ENCODE measurements around the gene NKX3-2.

NKX3-2 gene

DNA sequence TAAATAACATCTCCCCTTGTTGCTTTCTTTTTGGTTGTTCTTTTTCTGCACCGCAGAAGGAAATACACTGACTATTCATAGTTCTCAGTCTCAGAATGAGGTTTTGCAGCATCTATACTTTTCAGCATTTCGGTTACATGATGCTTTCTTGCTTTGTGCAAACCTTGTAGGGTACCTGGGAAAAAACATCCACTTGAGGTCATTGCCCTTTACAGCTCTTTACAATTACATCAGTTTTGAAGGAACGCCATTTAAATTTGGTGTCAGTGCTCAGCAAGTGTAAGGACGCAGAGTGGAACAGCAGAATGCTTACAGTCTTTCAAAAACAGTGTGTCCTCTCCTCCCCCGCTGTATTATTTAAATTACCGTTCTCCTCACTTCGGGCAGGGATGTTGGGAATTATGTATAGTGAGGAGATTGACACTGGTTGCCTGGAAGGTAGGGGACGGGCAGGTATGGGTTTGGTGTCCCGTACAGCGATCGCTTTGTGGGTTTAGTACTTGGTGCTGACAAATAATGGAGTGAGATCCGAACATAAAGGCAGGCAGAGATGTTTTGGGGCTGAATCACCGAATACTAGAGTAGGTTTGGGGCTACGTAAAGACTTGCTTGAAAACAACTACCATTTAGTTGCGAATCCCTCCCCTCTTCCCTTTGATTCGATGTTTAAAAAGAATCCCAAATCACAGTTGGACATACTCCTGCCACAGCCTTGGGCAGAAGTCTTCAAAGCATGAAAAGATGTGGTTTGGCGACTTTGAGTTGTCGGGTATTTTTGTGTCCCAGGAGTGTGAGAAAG, 2.0 kb upstream of the NKX3-2 start:
- in situ Hi-C loops (cut with MboI; ENCODE audit: low sequenced_read_pairs): no loop called here

DNA sequence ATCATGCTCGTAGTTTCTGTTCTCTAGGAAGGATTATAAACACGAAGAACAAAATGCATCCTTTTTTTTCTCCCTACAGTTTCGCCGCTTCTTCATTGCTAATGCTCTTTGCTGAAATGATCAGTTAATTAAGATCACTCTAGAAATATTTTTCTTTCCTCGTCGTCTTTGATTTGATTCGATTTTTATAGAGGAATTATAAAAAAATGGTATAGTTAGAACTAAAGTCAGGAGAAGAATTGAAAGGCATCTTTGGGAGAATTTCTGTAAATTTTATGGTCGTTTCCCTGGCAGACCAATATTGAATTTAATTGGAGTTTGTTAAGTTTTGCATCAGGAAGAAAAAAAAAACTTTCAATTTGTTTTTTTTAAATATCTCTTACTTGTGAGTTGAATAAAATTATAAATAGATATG, 1.1 kb upstream of the NKX3-2 start:
- in situ Hi-C loops (cut with MboI; ENCODE audit: low sequenced_read_pairs): no loop called here

DNA sequence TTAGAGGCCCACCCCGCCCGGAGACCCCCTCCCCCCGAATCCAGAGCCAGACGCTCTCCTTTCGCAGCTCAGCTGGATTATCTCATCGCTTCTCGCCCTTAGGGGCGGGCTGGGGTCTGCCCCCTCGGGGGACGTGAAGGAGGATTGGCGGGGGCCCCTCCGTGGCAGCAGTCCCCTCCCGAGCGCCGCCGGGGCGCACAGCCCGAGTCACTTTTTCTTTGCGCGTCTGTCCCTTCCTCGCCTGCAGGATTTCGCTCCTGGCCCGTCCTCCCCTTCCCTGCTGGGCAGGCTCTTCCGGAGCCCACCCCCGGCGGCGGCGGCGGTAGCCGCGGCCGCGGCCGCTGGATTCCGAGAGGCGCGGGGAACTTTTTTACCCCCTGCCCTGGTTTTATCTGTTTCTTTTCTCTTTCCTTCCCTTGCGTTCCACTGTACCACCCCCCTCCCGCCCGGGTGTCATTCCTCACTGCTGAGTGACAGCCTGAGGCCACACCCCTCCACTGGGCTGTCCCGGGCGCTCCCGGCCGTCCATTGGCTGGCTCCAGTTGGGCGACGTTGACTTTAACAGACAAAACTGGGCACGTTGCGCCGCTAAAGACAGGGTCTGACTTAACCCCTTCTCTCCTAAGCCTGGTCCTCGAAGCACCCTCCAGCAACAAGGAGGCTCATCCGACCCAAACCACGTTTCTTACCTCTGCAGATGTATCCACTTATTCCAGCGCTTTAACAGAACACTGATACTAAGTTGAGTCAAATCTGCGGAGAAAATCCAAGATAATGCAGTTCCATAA, 492 bp upstream of the NKX3-2 start:
- in situ Hi-C loops (cut with MboI; ENCODE audit: low sequenced_read_pairs): no loop called here

DNA sequence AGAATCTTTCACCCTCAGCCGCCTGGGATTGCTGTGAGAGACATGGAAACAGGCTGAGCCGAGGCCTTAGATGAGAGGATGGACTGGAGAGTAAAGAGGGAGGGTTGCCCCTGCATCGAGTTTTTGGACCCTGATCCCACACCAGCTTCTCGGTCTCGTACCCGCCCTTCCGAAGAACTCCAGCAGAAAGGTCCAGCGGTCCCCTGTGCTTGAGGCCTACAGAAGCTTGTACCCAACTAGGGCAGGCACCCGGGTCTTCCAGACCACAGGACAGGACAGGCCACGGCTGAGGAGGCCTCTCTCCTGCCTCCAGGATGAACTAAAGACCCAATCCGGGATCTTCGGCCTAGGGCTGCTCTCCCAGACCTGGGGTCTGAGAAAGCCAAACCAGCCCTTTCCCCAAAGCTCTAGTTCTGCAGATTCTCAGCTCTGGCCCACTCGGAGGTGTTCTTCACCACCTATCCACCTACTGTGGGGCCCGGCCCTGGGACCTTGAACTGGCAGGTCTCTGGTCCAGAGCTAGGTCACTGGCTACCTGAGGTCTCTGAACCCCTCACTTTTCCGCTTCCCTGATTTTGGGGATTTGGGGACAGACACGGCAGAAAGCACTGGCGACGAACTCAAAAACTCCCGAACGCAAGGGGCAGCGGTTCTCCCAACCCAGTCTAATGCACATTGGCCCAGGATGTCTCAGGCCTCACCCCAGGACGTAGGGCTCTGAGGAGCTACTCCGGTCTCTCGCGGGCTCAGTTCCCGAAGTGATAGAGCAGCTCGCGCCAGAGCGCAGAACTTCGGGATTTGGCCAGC, 1.1 kb downstream of the NKX3-2 start:
- in situ Hi-C loops (cut with MboI; ENCODE audit: low sequenced_read_pairs): no loop called here

DNA sequence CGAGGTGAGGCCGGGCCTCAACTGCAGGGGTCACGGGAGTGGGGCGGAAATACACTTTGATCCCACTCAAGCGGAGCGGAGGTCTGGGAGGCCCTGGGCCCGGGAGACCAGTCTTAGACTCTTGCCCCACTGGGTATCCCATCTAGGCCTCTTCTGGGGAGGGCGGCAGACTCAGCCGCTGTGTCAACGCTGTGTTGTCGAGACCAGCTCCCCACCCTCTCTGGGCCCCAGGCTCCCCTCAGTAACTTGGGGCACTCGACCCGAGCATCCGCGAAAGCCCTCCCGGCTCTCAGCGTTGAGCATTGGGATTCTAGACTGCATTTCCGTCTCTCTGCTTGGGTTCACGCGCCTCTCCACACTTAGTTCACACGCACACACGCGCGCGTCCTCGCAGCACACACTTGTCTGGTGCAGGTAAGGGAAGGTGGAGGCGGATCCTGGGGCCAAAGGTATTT, 1.7 kb downstream of the NKX3-2 start:
- in situ Hi-C loops (cut with MboI; ENCODE audit: low sequenced_read_pairs): no loop called here

DNA sequence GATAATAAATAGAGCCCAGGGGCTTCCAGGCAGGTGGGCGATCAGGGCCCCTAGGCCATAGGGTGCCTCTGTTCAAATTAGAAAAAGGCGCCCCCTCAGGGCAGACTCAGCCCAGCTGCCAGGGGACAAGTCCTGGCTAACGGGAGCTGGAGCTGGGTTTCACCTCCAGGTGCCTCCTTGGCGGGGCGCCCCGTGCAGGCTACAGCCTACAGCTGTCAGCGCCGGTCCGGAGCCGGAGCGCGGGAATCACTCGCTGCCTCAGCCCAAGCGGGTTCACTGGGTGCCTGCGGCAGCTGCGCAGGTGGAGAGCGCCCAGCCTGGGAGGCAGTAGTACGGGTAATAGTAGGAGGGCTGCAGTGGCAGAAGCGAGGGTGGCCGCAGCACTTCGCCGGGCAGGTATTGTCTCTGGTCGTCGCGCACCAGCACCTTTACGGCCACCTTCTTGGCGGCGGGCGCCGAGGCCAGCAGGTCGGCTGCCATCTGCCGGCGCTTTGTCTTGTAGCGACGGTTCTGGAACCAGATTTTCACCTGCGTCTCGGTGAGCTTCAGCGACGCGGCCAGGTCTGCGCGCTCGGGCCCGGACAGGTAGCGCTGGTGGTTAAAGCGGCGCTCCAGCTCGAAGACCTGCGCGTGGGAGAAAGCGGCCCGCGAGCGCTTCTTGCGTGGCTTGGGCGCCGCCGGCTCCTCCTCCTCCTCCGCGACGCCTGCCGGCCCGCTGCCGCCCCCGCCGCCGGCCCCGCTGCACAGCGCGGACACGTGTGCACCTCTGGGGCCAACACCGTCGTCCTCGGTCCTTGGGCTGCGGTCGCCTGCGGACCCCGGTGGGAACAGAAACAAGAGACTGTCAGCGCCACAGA, 2.4 kb downstream of the NKX3-2 start:
- in situ Hi-C loops (cut with MboI; ENCODE audit: low sequenced_read_pairs): no loop called here

DNA sequence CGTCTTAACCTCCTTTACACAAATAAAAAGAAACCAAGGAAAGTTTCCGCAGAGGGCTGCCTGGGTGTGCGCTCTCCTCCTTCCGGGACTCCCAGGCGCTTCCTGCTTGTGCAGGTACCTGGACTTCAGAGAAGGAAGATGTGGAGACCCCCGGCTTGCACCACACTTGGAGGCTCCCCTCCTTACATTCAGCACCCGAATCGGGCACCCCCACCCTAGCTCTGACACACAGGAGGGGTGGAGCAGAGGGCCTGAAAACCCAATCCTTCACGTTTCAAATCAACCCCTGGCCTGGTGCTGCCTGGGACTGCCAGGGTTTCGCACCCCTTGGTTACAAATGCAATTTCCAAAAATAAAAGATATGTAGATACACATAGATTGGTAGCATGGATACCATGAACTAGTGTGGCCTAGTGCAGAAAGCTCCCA, 3.1 kb downstream of the NKX3-2 start:
- in situ Hi-C loops (cut with MboI; ENCODE audit: low sequenced_read_pairs): no loop called here

DNA sequence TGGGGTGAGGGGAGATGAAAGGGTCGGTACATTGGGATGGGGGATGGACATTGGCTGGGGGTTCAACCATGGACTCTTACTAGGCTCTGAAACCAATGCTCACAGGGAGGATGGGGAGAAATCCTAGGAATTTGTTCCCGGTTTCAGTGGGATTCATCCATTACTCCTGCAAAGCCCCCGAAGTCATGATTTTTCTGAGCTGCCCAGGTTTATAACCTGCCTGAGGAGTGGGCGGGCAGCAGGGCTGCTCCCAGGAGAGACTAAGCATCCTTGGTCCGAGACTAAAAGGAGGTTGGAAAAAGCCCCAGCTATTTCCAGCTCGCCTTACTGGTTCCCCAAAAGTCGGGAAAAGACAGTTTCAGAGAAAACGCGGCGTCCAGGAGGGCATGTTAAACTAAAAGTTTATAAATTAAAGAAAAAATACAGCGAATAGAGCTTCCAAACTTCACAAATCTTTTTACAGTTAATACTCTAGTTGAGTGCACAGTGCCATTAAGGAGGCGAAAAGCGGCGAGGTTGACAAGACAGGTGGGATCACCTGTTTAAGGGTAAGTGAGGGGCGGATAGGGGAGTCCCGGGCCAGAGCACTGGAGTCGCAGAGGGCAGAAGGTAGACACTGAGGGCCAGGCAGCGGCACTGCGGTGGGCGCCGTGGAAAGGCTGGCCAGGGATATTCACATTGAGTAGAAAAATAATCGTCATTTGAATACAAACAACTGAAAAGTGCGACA, 3.7 kb downstream of the NKX3-2 start:
- in situ Hi-C loops (cut with MboI; ENCODE audit: low sequenced_read_pairs): no loop called here

DNA sequence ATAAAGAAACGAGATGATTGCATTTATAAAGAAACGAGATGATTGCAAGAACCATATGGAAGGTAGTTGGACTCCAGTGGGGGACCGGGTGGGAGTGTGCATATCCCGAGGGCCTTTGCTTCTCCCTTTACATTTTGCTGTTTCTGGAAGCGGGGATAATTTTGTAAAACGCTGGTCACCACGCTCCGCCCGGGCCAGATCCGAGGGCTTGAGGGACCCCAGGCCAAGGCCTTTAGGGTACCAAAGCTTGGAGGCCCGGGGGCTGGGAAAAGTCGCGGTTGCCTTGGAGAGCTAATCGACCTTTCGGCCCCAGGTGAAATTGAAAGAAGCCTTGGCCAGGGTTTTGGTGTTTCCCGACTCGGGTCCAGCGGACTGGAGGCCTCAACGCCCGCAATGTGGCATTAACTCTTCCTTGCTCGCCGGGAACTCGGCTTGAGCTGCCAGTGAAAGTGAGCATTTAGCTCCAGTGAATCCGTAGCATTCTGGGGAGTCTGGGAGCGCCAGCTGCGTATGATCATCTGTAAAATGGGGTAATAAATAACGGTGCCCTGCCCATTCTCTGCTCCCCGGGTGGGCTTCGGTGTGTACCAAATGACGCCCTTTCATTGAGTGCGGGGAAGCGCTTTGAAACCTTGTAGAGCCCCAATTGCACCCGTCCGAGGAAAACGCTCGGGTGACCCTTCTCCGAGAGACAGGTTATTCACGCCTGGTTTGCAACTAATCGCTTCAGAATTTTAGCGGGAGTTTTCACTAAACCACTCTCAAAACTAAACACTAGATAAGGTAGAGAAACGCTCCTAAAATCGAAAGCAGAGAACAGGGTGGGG, 4.5 kb downstream of the NKX3-2 start:
- in situ Hi-C loops (cut with MboI; ENCODE audit: low sequenced_read_pairs): no loop called here

DNA sequence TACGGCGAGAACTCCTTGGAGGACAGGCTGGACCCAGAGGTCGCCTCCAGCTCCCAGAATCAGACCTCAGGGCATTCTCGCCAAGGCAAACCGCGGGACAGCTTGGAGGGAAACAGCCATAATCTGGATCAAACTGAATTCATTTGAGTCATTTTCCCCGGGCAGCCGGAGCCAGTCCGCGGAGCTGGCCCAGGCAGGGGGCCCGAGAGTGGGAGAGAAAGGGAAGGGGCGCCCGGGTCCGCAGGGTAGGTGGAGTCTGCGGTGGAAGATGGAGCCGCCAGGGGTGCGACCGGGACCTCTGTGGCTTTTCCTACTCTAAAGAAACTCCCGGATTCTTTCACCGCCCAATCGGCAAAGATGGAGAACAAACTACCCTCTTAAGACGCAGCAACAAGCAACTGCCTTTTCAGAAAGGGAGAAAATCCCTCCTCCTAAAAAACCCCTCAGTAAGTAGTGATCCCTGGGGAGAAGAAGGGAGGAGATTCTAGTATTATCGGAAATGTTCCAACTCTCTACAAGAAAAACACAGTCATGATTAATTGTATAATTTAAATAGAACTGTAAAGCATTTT, 5.2 kb downstream of the NKX3-2 start:
- in situ Hi-C loops (cut with MboI; ENCODE audit: low sequenced_read_pairs): no loop called here

DNA sequence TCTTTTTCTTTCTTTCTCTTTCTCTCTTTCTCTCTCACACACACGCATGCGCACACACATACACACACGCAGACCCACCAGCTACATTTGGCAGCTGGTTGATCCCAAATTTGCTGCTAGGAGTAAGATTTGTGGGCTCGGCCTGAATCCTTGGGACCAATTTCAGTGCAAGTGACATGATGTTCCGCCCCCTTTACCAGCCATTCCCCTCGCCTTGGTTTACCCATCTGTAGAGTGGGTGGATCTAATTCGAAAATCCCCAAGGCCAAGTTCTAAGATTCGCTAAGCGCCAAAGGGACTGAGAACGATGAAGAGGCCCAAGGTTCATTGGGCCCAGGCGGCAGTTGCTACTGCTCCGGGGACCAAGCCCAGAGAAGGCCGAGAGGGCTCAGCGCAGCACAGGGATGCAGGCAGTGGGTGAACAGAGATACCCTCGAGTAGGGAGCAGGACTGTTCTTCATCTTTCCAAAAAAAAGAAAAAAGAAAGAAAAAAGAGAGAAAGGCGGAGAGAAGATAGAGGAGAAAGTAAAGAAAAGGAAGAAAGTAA, 5.8 kb downstream of the NKX3-2 start:
- in situ Hi-C loops (cut with MboI; ENCODE audit: low sequenced_read_pairs): no loop called here

DNA sequence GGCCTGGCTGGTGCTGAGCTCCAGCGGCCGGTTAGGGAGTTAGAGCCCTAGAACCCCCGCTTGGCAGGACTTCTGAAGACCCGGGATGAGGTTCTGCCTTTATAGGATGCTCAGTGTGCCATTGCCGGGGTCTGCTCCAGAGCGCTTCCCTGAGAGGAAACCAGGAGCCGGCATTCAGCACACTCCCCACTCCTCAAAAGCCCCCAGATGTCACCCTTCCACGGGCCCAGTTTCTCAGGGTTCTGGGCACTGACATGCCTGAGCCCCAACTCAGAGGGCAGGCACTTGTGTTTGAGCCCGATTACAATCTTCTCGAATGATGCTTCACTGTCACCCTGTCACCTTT, 6.5 kb downstream of the NKX3-2 start:
- in situ Hi-C loops (cut with MboI; ENCODE audit: low sequenced_read_pairs): no loop called here

DNA sequence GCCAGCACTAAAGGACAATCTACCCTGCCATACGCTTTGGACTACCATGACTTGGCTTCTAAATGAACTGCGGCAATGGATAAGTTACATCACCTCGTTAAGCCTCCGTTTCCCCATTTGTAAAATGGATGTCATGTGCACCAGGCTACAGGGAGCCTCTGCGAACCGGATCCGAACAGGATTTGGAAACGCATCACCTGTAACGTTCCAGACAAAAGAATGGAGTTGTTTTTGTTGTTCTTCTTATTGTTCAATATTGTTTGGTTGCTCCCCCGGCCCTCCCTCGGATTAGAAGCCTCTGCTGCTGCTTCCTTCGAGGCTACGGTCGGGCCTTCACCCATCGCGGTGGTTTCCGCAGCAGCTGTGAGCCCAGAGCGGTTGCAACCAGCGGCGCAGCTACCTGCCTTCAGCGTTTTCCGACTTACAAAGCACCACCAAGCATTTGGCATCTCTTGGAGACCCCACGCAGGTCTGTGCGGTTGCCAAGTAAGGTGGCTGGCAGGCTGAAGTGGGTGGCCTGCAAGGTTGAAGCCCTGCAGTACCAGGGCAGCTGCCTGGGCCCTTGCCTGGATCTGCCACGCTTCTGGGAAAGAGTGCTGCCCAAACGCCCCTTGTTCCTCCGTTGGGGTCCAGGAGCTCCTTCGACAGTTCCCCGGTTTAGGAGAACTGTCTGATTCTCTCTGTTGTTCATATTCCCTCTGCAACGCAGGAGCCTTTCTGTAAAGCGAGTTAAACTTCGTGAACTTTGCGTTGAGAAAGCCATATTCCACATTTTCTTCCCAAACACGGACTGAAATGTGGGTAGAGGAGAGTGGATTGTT, 7.1 kb downstream of the NKX3-2 start:
- in situ Hi-C loops (cut with MboI; ENCODE audit: low sequenced_read_pairs): no loop called here

DNA sequence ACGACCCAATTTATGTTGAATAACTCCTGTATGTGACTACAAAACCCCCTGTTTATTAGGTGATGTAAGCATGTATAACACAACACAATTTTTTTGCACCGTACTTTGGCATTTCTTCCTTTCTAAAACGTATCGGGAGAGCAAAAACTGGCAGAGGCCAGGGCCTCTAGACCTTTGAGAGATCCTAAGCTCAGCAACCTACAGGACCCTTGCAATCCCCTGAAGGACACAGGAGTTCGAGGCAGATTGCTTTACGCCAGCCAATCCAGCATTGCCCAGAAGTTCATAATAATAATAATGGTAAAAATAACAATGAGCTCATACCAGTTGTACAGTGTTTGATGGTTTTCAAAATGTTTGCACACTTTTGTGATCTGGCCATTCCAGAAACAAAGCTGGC, 7.7 kb downstream of the NKX3-2 start:
- in situ Hi-C loops (cut with MboI; ENCODE audit: low sequenced_read_pairs): no loop called here

DNA sequence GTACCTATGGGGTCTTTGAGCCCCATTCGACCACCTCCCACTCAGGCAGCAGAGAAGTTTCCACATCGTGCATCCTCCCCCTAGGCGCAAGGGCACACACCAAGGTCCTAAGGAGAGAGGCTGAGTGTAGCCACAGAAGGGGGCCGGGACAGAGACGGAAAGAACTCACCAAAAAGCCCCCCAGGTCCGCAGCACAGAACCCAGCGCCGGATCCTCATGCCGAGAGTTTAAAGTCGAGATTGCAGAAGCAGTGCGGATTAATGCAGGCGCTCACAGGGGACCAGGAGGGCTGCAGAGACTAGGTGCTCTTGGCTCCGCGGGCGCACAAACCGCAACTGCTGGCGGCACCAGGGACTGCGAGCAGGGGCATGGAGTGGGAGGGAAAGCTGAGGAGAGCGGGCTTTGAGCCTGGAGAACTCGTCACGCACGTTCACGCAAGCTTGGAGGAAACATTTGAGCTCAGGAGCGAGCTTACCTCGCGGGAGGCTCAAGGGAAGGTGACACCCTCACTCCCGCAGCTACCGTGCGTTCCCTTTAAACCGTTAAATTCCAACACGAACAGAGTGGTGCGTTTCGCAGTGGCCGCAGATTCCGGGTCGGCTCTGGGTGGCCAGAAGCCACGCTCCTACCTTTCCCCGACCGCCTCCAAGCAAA, 8.5 kb downstream of the NKX3-2 start:
- in situ Hi-C loops (cut with MboI; ENCODE audit: low sequenced_read_pairs): no loop called here

DNA sequence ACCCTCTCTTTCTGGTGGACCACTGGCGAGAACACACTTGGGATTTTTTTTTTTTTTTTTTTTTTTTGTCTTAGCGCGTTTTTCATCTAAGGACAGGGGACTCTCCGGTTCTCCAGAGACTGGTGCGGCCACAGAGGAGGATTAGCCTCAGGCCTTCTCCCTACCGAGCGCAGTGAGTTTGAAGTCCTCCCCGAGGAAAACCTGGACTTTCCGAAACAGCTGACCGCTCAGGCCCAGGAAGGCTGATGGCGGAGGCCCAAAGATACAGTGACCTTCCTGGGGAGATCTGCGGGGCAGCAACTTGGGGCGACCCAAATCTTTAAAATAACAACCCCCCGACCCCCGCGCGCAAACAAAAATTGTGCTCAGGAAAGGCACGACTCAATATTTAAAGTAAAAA, 9.2 kb downstream of the NKX3-2 start:
- in situ Hi-C loops (cut with MboI; ENCODE audit: low sequenced_read_pairs): no loop called here

All from hTERT RPE-1 (cell line).